ENCODE results near the gene KCNAB3.

DNA sequence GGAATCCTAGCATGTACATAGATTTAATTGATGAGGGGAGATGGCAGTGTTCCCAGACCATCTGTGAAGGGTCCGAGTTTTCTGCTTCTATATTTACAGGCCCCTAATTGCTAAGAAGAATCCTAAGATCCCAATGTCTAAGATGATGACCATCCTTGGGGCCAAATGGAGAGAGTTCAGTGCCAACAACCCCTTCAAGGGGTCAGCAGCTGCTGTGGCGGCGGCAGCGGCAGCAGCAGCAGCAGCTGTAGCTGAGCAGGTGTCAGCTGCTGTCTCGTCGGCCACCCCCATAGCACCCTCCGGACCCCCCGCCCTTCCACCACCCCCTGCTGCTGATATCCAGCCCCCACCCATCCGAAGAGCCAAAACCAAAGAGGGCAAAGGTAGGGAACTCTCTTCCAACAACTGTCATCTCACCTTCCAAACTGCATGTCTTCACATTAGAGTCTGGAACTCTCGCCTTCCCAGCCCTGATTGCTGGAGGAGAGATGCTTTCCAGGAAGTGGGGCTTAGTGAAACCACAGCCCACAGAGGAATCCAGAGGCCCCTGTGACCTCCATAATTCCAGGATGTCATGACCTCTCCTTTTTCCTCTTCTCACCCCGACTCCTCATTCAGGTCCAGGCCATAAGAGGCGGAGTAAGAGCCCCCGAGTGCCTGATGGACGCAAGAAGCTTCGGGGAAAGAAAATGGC lies 36.3 kb downstream of the KCNAB3 start:
- TF ChIP-seq, protein P1, sequence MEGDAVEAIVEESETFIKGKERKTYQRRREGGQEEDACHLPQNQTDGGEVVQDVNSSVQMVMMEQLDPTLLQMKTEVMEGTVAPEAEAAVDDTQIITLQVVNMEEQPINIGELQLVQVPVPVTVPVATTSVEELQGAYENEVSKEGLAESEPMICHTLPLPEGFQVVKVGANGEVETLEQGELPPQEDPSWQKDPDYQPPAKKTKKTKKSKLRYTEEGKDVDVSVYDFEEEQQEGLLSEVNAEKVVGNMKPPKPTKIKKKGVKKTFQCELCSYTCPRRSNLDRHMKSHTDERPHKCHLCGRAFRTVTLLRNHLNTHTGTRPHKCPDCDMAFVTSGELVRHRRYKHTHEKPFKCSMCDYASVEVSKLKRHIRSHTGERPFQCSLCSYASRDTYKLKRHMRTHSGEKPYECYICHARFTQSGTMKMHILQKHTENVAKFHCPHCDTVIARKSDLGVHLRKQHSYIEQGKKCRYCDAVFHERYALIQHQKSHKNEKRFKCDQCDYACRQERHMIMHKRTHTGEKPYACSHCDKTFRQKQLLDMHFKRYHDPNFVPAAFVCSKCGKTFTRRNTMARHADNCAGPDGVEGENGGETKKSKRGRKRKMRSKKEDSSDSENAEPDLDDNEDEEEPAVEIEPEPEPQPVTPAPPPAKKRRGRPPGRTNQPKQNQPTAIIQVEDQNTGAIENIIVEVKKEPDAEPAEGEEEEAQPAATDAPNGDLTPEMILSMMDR (IDR thresholded peaks at IDR 0.05; ENCODE audit: poor library complexity, severe bottlenecking), result no peak
- TF ChIP-seq POLR2AphosphoS5 (IDR thresholded peaks at IDR 0.05), result no peak
- no peak for TF ChIP-seq RAD21 (conservative IDR thresholded peaks at IDR 0.05)
- TF ChIP-seq EZH2 (IDR thresholded peaks at IDR 0.05; ENCODE audit: borderline replicate concordance, insufficient read depth, low read length, poor library complexity, severe bottlenecking), result no peak
- TF ChIP-seq, protein P2, sequence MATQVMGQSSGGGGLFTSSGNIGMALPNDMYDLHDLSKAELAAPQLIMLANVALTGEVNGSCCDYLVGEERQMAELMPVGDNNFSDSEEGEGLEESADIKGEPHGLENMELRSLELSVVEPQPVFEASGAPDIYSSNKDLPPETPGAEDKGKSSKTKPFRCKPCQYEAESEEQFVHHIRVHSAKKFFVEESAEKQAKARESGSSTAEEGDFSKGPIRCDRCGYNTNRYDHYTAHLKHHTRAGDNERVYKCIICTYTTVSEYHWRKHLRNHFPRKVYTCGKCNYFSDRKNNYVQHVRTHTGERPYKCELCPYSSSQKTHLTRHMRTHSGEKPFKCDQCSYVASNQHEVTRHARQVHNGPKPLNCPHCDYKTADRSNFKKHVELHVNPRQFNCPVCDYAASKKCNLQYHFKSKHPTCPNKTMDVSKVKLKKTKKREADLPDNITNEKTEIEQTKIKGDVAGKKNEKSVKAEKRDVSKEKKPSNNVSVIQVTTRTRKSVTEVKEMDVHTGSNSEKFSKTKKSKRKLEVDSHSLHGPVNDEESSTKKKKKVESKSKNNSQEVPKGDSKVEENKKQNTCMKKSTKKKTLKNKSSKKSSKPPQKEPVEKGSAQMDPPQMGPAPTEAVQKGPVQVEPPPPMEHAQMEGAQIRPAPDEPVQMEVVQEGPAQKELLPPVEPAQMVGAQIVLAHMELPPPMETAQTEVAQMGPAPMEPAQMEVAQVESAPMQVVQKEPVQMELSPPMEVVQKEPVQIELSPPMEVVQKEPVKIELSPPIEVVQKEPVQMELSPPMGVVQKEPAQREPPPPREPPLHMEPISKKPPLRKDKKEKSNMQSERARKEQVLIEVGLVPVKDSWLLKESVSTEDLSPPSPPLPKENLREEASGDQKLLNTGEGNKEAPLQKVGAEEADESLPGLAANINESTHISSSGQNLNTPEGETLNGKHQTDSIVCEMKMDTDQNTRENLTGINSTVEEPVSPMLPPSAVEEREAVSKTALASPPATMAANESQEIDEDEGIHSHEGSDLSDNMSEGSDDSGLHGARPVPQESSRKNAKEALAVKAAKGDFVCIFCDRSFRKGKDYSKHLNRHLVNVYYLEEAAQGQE (IDR thresholded peaks at IDR 0.05; ENCODE audit: borderline replicate concordance), result no peak
- no peak for TF ChIP-seq MXI1 (conservative IDR thresholded peaks at IDR 0.05; ENCODE audit: poor library complexity, severe bottlenecking)
- no peak for TF ChIP-seq EP300 (conservative IDR thresholded peaks at IDR 0.05; ENCODE audit: poor library complexity, severe bottlenecking)
- no peak for TF ChIP-seq TAF1 (IDR thresholded peaks at IDR 0.05; ENCODE audit: low read depth)
